Ovary (tissue), 3 donors: Measurements from ENCODE around the gene FRY.

Experiments
- POLR2A ChIP-seq: fragments of 450-650 bp; IDR thresholded peaks from one replicate; pipeline ENCODE4 v1.6.1; 2017; ENCODE audit warnings: antibody characterized with exemption, mild to moderate bottlenecking, moderate library complexity
- TF ChIP-seq, protein P1 (sequence below), 3 donors: fragments of 450-650 bp in 2 of 3; fragments of 200-600 bp in 1 of 3; IDR thresholded peaks; one replicate each; pipeline versions ENCODE4 v1.5.1 to v1.8.0; 2016 to 2022; ENCODE audit warnings: antibody characterized with exemption in 3 of 3, mild to moderate bottlenecking in 1 of 3
- donor health status: DM: no; HTN: no; CAD: no.

DNA sequence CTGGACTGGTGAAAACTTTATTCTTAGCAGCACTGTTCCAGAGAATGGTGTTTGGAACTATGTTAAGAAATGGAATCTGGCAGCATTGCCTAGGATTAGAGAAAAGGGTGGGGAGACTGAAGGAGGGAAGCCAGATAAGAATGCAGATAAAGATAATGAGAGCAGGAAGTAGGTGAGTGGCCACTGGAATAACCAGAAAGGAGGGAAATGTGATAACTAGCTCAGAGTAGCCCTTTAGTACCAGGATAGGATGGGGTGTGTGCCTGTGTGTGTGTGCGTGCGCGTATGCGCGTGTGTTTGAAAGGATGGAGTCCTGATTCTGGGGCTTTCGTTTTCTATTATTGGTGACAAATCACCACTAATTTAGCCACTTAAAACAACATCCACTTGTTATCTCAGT is 33.4 kb upstream of the FRY start:
- TF ChIP-seq, protein P1, sequence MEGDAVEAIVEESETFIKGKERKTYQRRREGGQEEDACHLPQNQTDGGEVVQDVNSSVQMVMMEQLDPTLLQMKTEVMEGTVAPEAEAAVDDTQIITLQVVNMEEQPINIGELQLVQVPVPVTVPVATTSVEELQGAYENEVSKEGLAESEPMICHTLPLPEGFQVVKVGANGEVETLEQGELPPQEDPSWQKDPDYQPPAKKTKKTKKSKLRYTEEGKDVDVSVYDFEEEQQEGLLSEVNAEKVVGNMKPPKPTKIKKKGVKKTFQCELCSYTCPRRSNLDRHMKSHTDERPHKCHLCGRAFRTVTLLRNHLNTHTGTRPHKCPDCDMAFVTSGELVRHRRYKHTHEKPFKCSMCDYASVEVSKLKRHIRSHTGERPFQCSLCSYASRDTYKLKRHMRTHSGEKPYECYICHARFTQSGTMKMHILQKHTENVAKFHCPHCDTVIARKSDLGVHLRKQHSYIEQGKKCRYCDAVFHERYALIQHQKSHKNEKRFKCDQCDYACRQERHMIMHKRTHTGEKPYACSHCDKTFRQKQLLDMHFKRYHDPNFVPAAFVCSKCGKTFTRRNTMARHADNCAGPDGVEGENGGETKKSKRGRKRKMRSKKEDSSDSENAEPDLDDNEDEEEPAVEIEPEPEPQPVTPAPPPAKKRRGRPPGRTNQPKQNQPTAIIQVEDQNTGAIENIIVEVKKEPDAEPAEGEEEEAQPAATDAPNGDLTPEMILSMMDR (IDR thresholded peaks at IDR 0.05), result no peak
- TF ChIP-seq POLR2A, result no peak
